K562 (cell line): Measurements from ENCODE around the gene IRF2BP2. TPM values are rescaled to one million over a fixed set of nuclear protein-coding genes. Genes with fewer than 3 reads are reported as not detected.

Experiments
- C11orf30 ChIP-seq: fragments of 450-650 bp; IDR thresholded peaks from 2 replicates; pipeline ENCODE4 v1.6.1; 2016; ENCODE audit warnings: low read depth, mild to moderate bottlenecking
- DEAF1 ChIP-seq: fragments of 450-650 bp; formaldehyde crosslinking; IDR thresholded peaks from 2 replicates; pipeline ENCODE4 v1.4.0; 2020; ENCODE audit warnings: mild to moderate bottlenecking, moderate library complexity
- ELF2 ChIP-seq: fragments of 250-450 bp; sonication (Bioruptor Pico); IDR thresholded peaks from 2 replicates; pipeline ENCODE4 v1.5.0; 2021; ENCODE audit warnings: mild to moderate bottlenecking
- EP400 ChIP-seq: fragments of 450-650 bp; IDR thresholded peaks from 2 replicates; pipeline ENCODE4 v1.6.1; 2017; ENCODE audit warnings: antibody characterized with exemption, mild to moderate bottlenecking, moderate library complexity
- HDAC1 ChIP-seq, 2 experiments: fragments of 450-650 bp; IDR thresholded peaks; 2 replicates each; pipeline ENCODE4 v1.6.1; 2016 to 2017; ENCODE audit warnings: inconsistent platforms in 1 of 2, mild to moderate bottlenecking in 1 of 2, moderate library complexity in 1 of 2
- HIVEP1 ChIP-seq: fragments of 250-450 bp; sonication (Bioruptor Pico); IDR thresholded peaks from 2 replicates; pipeline ENCODE4 v1.4.0; 2020; ENCODE audit warnings: mild to moderate bottlenecking
- MECOM ChIP-seq: fragments of 250-450 bp; sonication (Bioruptor Pico); IDR thresholded peaks from 2 replicates; pipeline ENCODE4 v1.8.0; 2022; ENCODE audit warnings: inconsistent platforms
- PCBP2 ChIP-seq: fragments of 200-400 bp; formaldehyde crosslinking; IDR thresholded peaks from 2 replicates; pipeline ENCODE4 v1.6.1; 2018; ENCODE audit warnings: low read length, low read depth, mild to moderate bottlenecking, moderate library complexity; ENCODE audit not compliant: poor library complexity, severe bottlenecking
- PYGO2 ChIP-seq: fragments of 450-650 bp; IDR thresholded peaks from 2 replicates; pipeline ENCODE4 v1.6.1; 2016; ENCODE audit warnings: mild to moderate bottlenecking, missing genetic modification characterization, moderate library complexity, missing compliant biosample characterization
- SETDB1 ChIP-seq: IDR thresholded peaks from one replicate; pipeline ENCODE4 v1.6.1; 2012; ENCODE audit warnings: low read length, control low read depth, inconsistent platforms
- SRF ChIP-seq, 2 experiments: fragments of 250-450, 450-650 bp in 1 of 2; sonication (Bioruptor Pico) in 1 of 2; sonication (generic) in 1 of 2; formaldehyde crosslinking; IDR thresholded peaks; 2 replicates each; pipeline versions ENCODE4 v1.5.0 to v1.5.1; 2020 to 2022; ENCODE audit warnings: mild to moderate bottlenecking in 1 of 2, missing genetic modification reagents in 1 of 2
- ZNF197 ChIP-seq: fragments of 200-800 bp; sonication (Bioruptor generic); IDR thresholded peaks from 2 replicates; pipeline ENCODE4 v1.6.1; 2016; ENCODE audit warnings: low read depth, missing genetic modification characterization, missing compliant biosample characterization
- ZNF695 ChIP-seq: fragments of 450-650 bp; formaldehyde crosslinking; IDR thresholded peaks from 2 replicates; pipeline ENCODE4 v1.4.0; 2020; ENCODE audit warnings: mild to moderate bottlenecking, moderate library complexity
- polyA plus RNA-seq, 8 experiments: library from polyadenylated mRNA; depleted of rRNA in 4 of 8; stranded (reverse) in 5 of 8; unstranded in 3 of 8; fragments of >200 nt; fragmentation: Nextera tagmentation in 2 of 8; fragmentation: Illumina TruSeq in 1 of 8; extraction: Ambion mirVana in 2 of 8; extraction: Trizol in 1 of 8; gene quantifications; 2 replicates each; pipeline versions ENCODE4 v1.2.1 to v1.2.3, GENCODE V29; 2011 to 2014; ENCODE audit warnings: inconsistent platforms in 1 of 8, missing spikeins in 1 of 8
- total RNA-seq, 7 experiments: library from RNA; depleted of rRNA in 6 of 7; stranded (reverse); fragments of >200 nt in 6 of 7; fragmentation: Illumina TruSeq in 2 of 7; extraction: Trizol in 2 of 7; gene quantifications; 2 replicates each; pipeline versions ENCODE4 v1.2.1 to v1.2.3, GENCODE V29; 2011 to 2021; ENCODE audit warnings: low replicate concordance in 1 of 7

The IRF2BP2 gene
- total and polyA plus RNA-seq, 9 of the 15 experiments (the other 6 are each of a cell fraction or from before 2014, with no cell fraction given): 7.7 to 68.6 (median 22.1) TPM

- TF ChIP-seq SETDB1 (no peak), ZNF197 (CRISPR knock-in tag) (no peak), PCBP2 (no peak), DEAF1 (CRISPR knock-in tag) (peak; percentile 43; the same call in 1 of the 2 replicates), ELF2 (CRISPR knock-in tag) (no peak), HIVEP1 (CRISPR knock-in tag) (no peak), MECOM (0 out of 2 replicates have a peak, but pooled peaks have one; percentile 30), SRF (CRISPR knock-in tag; IDR thresholded peaks at IDR 0.05) (no peak), HDAC1 (IDR thresholded peaks at IDR 0.05) (no peak), ZNF695 (CRISPR knock-in tag) (no peak), PYGO2 (tag) (no peak), C11orf30 (no peak), EP400 (no peak; the same call in 1 of the 2 replicates)
These were observed 30.0 kb downstream of the IRF2BP2 start (continued) for GRCh38 chr1:234579967-234580366.
